AG04450 (cell line): ENCODE measurements around the gene TMEM161B. TPM values are rescaled to one million over a fixed set of nuclear protein-coding genes. Genes with fewer than 3 reads are reported as not detected.

Source experiments
- CTCF ChIA-PET: fragments of 300-600, 350-600 bp; formaldehyde crosslinking; extraction: SDS; loops from one replicate; lab custom pipeline; 2022; ENCODE audit warnings: antibody characterized with exemption, inconsistent platforms; lab: Charles Lee
- POLR2A ChIA-PET: fragments of 350-600 bp; formaldehyde crosslinking; extraction: SDS; loops from one replicate; lab custom pipeline; 2021; ENCODE audit warnings: antibody characterized with exemption, inconsistent platforms; lab: Yijun Ruan, JAX
- DNase-seq: peaks from one replicate; pipeline ENCODE4 v3.0.0-alpha.2; 2011; ENCODE audit warnings: low read depth, low spot score
- H3K27ac ChIP-seq: one replicate; pipeline ENCODE4 v1.5.1; 2012; ENCODE audit warnings: low read depth, low read length, control low read depth
- H3K27me3 ChIP-seq: one replicate; pipeline ENCODE4 v1.6.0; 2012; ENCODE audit warnings: low read length; ENCODE audit not compliant: control insufficient read depth, insufficient read depth
- H3K4me3 ChIP-seq: 2 replicates; pipeline ENCODE4 v1.5.1; 2011; ENCODE audit warnings: mild to moderate bottlenecking, low read depth, low read length, control low read depth
- H3K9me3 ChIP-seq: 2 replicates; pipeline ENCODE4 v1.5.1; 2012; ENCODE audit warnings: low read length; ENCODE audit not compliant: control insufficient read depth, insufficient read depth
- CTCF ChIP-seq: IDR thresholded peaks from 2 replicates; pipeline ENCODE4 v1.5.1; 2011; ENCODE audit warnings: low read depth, low read length, control low read depth, inconsistent platforms
- polyA plus RNA-seq: library from polyadenylated mRNA; depleted of rRNA; stranded (reverse); fragments of >200 nt; gene quantifications from 2 replicates; pipeline ENCODE4 v1.2.3, GENCODE V29; 2011

TMEM161B gene
- polyA plus RNA-seq, 1 experiment: 14.4 TPM

- no peak for TF ChIP-seq CTCF
- ChIA-PET POLR2A (no interaction called here), CTCF (no interaction called here)
These were observed 10.0 kb downstream of the TMEM161B start for GRCh38 chr5:88258636-88259035.

GRCh38 chr5:88256872-88257271 lies 11.8 kb downstream of the TMEM161B start:
- no peak overlapping the region for H3K27ac ChIP-seq
- DNase-seq: no peak
- ChIA-PET CTCF (no interaction called here), POLR2A (no interaction called here)
- TF ChIP-seq CTCF: no peak
- H3K4me3 ChIP-seq: no peak overlapping the region
- H3K9me3 ChIP-seq: no peaks in the 10 kb centered on the region
- H3K27me3 ChIP-seq: no peaks in the 10 kb centered on the region

More at GRCh38 chr5:88258636-88259035, 10.0 kb downstream of the TMEM161B start:
- H3K27ac ChIP-seq: no peak overlapping the region
- H3K4me3 ChIP-seq: no peak overlapping the region
- H3K27me3 ChIP-seq: no peaks in the 10 kb centered on the region
- no peak for DNase-seq
- H3K9me3 ChIP-seq: no peaks in the 10 kb centered on the region

GRCh38 chr5:88256037-88256436 lies 12.6 kb downstream of the TMEM161B start:
- no peak overlapping the region for H3K4me3 ChIP-seq
- ChIA-PET CTCF (no interaction called here), POLR2A (no interaction called here)
- TF ChIP-seq CTCF: no peak
- H3K27ac ChIP-seq: no peak overlapping the region
- no peak for DNase-seq
- H3K27me3 ChIP-seq: no peaks in the 10 kb centered on the region
- no peaks in the 10 kb centered on the region for H3K9me3 ChIP-seq

- CTCF ChIA-PET: no interaction called here
- no peaks in the 10 kb centered on the region for H3K9me3 ChIP-seq
- no peak for TF ChIP-seq CTCF
- DNase-seq: no peak
- POLR2A ChIA-PET: no interaction called here
- no peaks in the 10 kb centered on the region for H3K27me3 ChIP-seq
- no peak overlapping the region for H3K4me3 ChIP-seq
- no peak overlapping the region for H3K27ac ChIP-seq
These were observed 14.3 kb downstream of the TMEM161B start for GRCh38 chr5:88254320-88254719.

- DNase-seq: no peak
These were observed 17.5 kb downstream of the TMEM161B start for GRCh38 chr5:88251048-88251711.

More at GRCh38 chr5:88251048-88251711, 17.5 kb downstream of the TMEM161B start:
- H3K27ac ChIP-seq: no peak overlapping the region
- no peaks in the 10 kb centered on the region for H3K27me3 ChIP-seq
- TF ChIP-seq CTCF: no peak
- H3K9me3 ChIP-seq: no peaks in the 10 kb centered on the region
- H3K4me3 ChIP-seq: no peak overlapping the region
- ChIA-PET POLR2A (no interaction called here), CTCF (no interaction called here)
